ENCODE measurements around the gene CLASRP.

The CLASRP gene

DNA sequence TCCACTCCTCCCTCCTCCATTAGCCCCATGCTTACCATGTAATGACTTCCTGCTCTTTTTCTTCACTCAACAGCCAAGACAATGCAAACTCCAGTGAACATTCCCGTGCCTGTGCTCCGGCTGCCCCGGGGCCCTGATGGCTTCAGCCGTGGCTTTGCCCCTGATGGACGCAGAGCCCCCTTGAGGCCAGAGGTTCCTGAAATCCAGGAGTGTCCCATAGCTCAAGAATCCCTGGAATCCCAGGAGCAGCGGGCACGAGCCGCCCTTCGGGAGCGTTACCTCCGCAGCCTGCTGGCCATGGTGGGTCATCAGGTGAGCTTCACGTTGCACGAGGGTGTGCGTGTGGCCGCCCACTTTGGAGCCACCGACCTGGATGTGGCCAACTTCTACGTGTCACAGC, 51.2 kb downstream of the CLASRP start:
- no peak for DNase-seq

DNA sequence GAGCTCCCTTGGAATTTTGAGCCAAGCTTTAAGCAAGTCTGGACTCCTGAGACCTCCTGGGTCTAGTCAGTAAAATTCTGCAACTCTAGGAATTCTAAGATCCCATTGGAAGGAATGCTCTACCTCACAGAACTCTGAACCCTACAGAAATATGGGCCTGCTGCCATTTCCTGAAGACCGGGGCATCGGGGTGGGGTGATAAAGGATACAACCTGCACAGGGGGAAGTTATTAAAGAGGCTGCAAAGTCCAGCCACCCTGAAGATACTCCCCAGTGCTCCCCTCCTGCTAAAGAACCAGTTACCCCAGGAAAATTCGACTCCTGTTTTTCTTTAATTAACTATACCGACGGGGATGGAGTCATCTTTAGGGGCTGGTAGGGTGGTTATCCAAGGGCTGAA, 51.8 kb downstream of the CLASRP start:
- no peak for DNase-seq

DNA sequence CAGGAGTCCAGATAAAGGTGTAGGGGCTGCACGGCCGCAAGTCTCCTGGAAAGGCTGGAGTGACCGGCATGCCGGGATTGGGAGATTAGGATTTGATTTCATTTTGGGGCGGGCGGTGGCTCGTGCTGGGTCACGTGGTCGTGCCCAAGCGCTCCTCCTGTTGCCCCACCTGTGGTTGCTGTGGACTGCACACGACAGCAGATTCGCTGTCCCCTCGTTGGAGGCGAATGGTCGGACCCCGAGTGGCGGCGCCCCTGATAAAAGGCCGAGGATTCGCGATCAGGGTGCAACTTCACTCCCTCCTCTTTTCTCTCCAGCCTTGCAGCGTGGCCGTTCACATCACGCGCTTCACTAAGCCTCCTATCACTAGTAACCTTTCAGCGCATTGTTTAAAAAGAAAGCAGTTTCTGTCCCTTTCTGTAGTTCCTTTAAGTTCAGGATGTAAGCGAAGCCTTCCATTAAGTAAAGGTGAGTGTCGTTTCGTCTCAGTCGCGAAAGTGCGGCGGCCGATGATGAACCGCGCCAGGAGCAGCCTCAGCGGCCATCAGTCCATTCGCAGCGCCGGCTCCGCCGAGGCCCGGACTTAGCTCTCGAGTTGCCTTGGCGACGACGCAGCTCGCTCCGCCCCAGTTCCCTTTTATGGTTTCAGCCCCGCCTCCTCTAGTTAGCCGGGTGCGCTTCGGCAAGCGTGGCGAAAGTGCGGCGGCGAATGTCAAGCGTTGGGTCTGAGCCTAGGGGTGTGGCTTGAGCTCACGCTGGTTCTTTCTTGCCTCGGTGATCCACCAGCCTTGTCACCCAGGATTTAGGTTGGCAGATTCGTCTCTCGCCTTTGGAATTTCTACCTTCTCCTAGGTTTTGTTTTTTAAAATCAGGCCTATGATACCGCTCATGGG, 52.4 kb downstream of the CLASRP start:
- DNase-seq, result peak; percentile 99

DNA sequence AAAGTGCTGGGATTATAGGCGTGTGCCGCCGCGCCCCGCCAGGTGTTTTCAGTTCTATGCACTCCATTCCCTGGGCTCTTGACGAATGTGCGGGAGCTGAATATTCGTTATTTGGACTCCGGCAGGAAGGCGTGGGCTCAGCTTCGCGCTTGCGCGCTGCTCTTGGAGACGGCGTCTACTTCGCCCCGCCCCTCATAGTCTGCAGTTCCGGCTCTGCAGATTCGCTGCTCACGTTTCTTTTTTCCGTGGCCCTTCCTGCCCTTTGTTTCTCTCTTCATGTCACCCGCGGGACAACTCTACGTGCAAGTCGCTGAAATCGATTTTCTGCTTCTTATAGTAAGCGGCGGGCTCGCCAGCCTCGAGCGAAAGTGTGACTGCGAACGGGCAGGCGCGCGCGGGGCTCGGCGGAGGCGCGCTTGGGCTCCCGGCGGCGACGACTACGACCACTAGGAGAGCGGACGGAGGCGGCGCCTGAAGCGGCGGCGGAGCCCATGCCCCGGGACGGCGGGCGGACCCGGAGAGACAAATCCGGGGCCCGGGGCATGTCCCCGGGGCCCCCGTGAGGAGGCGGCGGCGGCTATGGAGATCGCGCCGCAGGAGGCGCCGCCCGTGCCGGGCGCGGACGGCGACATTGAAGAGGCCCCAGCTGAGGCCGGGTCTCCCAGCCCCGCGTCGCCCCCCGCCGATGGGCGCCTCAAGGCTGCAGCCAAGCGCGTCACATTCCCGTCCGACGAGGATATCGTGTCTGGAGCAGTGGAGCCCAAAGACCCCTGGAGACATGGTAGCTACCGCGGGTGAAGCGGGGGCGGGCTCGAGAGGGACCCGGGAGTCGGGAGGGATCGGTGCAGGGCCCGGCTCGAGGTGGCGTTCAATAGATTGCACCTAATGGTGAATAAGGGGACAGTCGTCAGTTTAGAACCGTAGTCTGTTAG, 54.2 kb downstream of the CLASRP start, which contains the start of gene PPP1R37:
TSS of gene PPP1R37 (plus strand) at position 433 of the 932 bp plus-strand sequence. CDS start at position 580, 147 bp downstream.
- DNase-seq, result peak; percentile 95

DNA sequence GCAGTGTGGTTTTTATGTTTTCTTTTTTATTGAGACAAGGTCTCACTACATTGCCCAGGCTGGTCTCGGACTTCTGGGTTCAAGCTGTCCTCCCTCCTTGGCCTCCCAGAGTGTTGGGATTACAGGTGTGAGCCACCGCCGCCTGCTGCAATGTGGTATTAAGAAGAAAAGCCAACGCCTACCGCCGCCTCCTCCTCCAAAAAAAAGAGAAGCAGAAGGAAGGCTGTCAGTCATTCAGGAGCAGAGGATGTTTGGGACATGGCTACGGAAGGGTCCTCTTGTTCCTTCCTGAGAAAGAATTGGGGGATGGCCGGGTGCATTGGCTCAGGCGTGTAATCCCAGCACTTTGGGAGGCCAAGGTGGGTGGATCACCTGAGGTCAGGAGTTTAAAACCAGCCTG, 55.3 kb downstream of the CLASRP start:
- no peak for DNase-seq

DNA sequence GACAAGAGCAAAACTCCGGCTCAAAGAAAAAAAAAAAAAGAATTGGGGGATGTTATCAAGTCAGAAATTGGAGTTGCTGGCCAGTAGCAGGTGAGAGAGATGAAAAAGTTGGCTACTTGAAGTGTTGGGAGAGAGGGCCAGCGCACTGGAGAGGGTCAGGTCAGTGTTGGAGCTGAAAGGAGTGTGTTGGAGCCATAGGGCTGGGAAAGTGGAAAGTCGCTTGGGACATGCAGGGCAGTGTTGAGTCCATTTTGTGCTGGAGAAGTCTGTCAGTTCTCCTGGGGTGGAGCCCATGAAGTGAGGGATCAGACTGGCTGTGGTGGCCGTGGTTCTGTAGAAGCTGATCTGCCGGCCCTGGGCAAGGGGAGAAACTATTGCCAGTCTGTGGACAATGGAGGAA, 55.9 kb downstream of the CLASRP start:
- no peak for DNase-seq

DNA sequence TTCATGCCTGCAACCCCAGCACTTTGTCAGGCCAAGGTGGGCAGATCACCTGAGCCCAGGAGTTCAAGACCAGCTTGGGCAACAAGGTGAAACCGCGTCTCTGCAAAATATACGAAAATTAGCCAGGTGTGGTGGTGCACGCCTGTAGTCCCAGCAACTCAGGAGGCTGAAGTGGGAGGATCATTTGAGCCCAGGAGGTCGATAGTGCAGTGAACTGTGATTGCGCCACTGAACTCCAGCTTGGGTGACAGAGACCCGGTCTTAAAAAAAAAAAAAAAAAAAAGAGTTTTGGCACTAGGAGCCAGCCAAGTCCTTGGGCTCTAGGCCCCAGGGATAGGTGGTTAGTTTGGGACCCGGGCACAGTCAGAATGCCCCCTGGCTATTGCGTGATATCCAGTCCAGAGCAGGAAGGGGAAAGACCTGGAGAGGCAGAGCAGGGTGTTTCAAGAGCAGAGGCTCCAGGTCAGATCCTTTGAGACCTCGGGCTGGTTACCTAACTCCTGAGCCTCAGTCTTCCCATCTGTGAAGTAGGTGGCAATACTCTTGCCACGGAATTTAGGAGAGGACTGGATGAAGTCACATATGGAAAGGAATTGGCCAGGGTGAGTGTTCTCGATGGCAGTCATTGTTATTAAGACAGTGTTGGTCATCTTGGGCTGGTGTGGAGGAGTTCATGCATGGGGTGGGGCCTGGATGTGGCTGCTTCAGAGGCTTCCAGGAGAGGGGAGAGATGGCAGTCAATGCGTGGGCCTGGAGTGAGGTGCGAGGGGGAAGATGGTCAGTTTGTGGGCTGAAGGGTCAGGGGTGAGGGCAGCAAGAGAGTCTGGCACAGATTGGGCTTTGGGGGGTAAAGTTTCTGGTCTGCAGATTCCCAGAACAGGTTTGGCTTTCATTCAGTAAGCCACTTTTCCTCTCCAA, 56.9 kb downstream of the CLASRP start:
- no peak for DNase-seq

DNA sequence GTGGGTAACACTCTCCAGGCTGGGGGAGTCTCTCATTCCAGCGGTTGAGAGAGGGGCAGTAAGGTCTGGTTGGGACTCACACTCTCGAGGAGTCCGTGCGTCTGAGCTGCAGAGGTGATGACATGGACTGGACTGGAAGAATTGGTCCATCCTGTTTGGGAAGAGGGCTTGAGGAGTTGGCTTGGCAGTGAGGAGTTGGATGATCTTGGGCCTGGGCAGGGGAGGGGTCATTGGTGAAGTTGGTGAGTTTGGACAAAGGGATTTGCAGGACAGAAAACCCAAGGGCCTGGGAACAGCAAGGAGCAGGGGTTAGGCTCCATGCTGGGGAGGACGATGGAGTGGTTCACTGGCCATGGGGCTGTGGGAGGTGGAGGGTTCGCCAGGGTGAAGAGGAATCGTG, 57.9 kb downstream of the CLASRP start:
- DNase-seq, result no peak

DNA sequence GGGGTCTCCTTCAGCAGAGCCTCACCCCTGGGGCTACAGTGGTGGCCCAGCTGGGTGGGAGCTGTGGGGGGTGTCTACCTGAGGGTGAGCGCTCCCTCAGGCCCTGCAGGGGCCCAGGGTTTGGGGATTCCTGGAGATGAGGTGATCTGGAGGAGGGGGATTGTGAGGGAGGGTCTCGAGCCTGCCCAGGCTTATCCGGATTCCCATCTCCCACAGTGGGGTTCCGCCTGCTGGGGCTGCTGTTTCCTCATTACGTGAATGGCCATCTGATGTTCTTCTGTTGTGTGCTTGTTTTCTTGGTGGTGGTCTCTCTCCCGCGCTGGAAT, 58.6 kb downstream of the CLASRP start:
- DNase-seq, result no peak

DNA sequence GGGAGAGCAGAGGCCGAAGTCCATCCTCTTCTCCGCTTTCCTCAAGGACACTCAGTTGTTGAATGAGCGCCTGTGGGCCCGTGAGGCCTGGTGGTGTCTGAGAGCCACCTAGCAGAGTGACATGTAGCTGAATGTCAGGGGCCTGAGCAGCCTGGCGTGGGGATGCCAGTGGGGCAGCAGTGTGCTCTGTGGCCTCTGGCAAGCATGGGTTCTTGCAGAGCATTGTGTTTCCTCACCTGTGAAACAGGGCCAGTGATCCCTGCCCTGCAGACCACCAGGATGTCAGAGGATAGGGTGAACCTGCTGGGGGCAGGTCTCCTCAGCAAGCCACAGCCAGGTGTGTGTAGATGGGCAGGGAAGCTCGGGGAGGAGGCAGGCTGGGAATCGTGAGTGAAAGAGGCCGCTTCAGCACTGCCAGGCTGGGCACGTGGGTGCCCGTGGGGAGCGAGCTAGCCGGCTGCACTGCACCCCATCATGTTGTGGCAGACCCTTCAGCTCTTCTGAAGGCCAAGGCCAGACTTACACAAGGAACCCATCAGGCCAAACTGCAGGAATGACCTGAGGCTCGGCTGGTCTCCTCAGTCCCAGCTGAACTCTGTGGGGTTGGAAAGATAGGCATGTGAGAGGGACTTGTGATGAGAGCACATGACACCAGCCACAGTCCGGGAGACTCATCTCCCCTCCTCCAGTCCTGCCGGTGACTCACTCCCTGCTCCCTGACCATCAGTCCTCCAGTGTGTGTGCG, 59.1 kb downstream of the CLASRP start:
- no peak for DNase-seq

DNA sequence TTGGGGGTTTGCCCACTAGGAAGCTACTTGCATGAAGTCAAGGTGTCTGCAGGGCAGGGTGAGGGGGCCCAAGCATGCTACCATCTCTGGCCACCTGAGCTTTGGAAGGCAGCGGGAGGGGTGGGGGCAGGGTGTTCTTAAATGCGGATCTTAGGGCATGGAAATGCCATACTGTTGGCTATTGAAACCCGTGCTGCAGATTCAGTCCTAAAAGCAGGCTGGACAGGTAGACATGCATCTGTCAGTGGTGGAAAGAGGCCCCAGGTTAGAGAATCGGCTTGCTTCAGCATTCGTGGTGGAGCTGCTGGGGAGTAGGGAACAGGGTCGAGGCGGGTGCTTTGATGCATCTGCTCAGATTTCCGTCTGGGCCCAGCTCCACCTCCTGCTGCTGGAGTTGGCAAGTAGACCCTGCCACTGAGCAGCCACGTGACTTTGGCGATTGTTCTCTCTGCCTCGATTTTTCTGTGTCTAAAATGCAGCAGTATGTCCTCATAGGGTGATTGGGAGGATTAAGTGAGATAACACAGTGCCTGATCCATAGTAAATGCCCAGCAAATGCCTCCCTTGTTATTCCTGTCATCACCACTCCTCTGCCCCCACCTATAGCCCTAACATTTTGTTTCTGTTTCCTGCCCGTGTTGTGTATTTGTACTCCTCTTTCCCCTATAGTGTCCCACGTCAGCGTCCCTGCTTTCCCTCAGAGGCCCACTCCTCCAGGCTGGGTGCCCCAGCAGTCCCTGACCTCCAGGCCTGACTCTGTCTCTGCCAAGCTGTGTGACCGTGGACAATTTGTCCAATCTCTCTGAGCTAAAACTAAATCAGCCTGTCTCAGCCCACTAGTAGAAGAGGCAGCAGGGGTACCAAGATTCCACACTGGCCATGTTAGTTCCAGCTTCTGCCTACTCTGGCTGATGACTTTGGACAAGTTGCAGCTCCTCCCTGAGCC, 59.9 kb downstream of the CLASRP start:
- no peak for DNase-seq

DNA sequence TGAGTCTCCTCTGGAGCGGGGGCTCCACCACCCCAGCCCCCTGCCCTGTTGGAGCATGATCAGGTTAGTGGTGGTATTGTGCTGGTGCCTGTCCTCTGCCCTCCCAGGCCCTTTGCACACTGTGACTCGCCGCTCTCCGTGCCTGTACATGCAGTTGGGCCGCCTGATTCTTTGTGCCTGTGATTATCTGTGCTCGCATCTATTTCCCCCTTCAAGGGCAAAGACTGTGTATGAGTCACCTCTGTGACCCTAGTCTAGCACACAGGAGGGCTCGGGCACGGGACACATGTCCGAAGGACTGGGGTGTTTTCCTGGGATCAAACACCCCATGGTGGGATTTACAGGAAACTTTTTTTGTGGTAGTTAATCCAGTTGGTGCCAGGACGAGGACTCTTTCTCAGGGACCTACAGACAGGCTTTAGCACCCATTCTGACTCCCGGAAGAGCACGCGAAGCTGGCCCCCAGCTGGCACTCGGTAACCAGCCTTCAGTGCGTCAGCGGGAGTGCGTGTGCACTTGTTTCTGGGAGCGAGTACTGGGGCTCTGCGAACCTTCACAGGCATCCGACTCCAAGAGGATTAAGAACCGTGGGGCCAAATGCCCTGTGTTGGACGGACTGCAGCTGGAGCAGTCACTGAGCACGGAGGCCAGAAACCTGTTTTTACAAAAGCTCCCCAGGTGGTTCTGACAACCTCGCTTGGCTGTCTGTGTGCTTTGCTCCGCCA, 60.8 kb downstream of the CLASRP start:
- no peak for DNase-seq

DNA sequence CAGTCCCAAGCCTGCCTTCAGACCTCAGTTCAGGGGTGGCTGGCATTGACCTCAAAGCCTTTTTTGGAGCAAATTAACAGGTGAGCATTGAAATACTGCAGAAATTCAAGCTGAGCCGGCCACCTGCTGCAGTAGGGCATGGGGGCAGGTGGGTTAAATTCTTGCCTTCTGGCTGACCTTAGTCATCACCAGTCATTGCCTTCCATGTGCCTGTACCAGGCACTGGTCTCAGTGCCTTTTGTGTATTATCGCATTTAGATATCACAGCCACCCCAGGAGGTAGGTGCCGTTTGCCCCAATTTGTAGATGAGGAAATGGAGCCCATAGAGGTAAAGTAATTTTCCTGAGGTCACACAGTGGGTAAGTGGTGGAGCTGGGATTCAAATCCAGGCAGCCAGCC, 61.4 kb downstream of the CLASRP start:
- no peak for DNase-seq

DNA sequence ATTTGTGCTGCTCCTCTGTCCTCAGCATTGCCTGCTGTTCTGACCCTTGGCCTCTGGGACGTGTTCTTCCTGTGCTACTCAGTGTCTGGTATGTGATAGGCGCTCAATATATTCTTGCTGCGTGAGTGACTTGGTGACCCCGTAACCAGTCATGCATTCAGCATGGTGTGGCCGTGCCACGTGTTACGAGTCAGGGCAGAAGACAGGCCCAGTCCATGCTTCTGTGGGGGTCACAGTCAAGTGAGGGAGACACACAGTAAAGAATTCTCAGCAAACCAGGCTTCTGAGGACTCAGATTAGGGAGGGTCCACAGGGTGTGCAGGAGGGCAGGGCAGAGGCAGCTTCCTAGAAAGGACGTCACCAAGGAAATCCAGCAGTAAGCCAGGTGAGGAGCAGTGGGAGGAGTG, 62.0 kb downstream of the CLASRP start:
- no peak for DNase-seq

DNA sequence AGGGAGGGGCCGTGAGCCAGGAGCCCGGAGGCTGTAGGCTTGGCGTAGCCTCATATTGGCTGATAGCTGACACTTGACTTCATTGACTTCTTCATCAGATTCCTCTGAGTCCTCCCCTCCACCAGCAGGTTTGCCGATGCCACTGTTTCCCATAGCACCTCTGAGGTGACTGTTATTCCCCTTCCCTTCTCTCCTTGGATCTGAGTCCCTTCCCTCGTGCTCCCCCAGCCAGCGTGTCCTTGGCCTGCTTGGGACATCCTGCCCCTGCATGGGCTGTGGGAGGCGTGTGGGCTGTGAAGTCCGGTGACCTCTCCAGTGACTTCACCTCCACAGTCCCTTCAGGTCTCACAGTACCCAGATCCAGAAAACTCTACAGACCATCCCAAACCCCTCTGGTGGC, 63.0 kb downstream of the CLASRP start:
- no peak for DNase-seq

DNA sequence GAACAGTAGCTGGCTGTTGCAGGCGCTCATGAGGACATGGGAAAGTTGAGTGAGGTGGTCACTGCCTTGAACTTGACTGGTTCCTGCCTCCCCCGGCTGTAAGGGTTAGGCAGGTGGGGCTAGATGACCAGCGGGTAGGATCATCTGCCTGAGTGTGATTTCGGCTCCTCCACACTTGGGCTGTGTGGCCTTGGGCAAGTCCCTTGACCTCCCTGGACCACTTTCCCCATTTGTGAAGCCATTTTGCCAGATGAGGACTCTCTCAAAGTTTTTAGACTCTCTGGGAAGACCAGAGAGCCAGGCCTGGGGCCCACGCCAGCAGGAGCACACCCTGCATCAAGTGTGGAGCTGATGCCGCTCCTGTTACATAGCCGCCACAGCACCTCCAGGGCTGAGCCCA, 63.6 kb downstream of the CLASRP start:
- DNase-seq, result no peak

DNA sequence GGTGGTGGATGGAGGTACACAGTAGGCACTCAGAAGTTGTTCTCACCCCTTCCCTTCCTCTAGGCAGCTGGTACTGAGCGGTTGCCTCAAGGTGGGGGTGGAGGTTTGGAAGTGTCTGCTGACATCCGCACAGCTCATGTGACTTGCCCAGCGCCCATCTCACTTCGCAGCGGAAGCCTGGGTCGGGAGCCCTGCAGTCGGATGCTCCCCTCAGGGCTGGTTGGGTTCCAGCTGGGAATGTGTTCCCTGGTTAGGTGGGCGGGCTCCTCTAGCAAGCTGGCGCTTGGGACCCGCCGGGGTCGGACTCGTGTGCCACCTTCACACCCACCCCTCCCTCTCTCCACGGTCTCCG, 64.3 kb downstream of the CLASRP start:
- peak; percentile 24 for DNase-seq

DNA sequence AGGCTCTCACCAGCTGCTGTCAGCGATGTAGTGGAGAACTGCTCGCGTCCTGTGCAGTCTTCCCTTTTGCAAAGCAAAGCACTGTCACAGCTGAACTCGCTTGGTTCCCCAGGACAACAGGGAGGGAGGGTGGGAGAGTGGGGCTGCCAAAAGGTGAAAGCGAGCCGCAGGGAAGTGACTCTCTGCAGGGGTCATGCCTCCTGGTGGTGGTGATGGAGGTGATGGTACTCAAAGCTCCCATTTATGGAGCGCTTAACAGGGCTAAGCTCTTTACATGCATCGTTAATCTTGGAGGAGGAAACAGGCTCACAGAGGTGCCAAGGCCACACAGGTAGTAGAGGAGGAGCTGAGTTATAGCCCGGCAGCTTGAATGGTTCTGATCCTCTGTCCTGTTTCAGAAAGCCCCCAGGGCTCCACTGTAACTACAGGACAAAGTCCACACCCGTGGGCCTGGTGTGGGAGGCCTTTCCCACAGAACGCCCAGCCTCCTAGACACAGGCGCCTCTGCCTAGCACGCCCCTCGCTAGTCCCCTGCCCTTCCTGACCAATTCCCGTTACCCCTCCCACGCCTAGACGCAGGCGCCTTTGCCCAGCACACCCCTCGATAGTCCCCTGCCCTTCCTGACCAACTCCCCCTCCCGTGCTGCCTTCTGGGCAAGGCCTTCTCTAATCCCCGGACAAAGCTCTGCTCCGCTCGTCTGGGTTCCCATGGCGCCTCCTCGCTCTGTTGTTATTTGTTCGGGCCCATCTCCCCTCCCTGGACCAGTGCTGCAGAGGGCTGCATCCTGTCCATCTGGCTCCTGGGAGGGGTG, 64.9 kb downstream of the CLASRP start:
- DNase-seq, result no peak

DNA sequence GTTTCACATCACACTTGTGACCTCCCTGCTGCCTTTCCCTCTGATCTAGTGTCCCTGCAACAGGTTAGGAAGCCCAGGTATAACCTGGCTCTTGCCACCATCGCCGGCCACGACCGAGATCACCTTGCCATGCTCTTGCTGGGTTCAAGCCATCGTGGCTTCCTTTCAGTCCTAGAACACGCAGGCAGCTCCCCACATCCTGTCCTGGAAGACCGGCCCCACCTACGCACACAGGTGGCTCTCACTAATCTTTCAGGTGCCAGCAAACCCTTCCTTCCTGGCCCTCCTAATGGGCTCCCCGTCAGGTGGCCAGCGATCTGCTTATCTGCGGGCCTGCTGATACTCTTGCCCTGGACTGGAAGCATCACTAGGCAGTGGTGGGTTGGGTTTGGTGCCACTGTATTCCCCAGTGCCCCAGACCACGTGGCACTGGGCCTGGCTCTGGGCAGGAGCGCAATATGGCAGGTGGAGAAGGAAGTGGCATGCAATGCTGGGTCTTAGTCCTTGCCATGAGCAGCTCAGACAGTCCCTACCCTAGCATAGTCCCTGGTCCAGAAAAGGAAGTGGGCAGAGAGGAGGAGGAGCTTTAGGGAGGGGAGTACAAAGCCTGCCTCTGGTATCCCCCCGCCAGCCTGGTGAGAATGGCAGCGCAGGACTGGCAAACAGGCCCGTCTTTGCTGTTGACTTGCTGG, 66.0 kb downstream of the CLASRP start:
- DNase-seq, result no peak
